PFSK-1 (cell line): Measurements from ENCODE around the gene LAMB3.

Experiments used
- POLR2AphosphoS5 ChIP-seq: IDR thresholded peaks from 2 replicates; pipeline ENCODE4 v1.6.1; 2012; ENCODE audit warnings: low read depth, mild to moderate bottlenecking, control low read depth, low read length, moderate library complexity
- SIN3A ChIP-seq: IDR thresholded peaks from 2 replicates; pipeline ENCODE4 v1.6.1; 2012; ENCODE audit warnings: mild to moderate bottlenecking, low read length, moderate library complexity, borderline replicate concordance; ENCODE audit not compliant: insufficient read depth
- TAF1 ChIP-seq: IDR thresholded peaks from 2 replicates; pipeline ENCODE4 v1.6.1; 2012; ENCODE audit warnings: low read length, control low read depth, borderline replicate concordance; ENCODE audit not compliant: insufficient read depth

DNA sequence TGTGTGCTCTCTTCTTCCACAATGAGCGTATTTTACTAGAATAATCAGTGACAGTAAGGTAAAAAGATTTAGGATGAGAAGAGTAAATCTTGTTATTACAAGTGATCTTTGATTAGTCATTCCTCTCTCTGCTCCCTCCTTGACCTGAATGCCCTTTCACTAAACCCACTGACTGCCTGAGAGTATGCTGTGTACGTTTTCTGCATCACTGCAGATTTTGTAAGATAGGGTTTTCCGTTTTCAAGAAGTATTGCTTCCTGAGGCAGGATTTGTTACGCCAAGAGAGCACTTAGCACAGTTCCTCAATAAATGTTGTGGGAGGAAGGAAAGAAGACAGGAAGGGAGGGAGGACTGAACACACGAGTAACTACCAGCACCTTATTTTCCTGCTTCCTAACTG lies 7.7 kb upstream of the LAMB3 start:
- TF ChIP-seq POLR2AphosphoS5 (peak; percentile 44; the same call in 1 of the 2 replicates), SIN3A (no peak), TAF1 (no peak)
